Heart right ventricle (tissue), 16 donors: Measurements from ENCODE around the gene CEMP1. TPM values are rescaled to one million over a fixed set of nuclear protein-coding genes. Genes with fewer than 3 reads are reported as not detected.

Experiments used
- ATAC-seq, 8 donors: fragments of 200-7000 bp; cut with Tn5 transposase; one replicate each; pipeline ENCODE4 v1.9.1; 2020; ENCODE audit warnings: mild to moderate bottlenecking in 8 of 8, moderate library complexity in 8 of 8, moderate number of reproducible peaks in 1 of 8
- DNase-seq, 2 donors: peaks; one replicate each; pipeline ENCODE4 v3.0.0-alpha.2; 2020
- H3K27ac ChIP-seq, 10 donors: fragments of 200-600 bp; sonication (generic) in 2 of 10; one replicate each; pipeline versions ENCODE4 v1.5.0 to v1.8.0; 2020 to 2022; ENCODE audit warnings: mild to moderate bottlenecking in 3 of 10
- H3K27me3 ChIP-seq, 7 donors: fragments of 200-600 bp; one replicate each; pipeline ENCODE4 v1.8.0; 2021 to 2022; ENCODE audit warnings: mild to moderate bottlenecking in 2 of 7
- H3K36me3 ChIP-seq, 9 donors: fragments of 200-600 bp; sonication (generic) in 1 of 9; one replicate each; pipeline versions ENCODE4 v1.5.0 to v1.8.0; 2020 to 2022; ENCODE audit warnings: mild to moderate bottlenecking in 2 of 9
- H3K4me1 ChIP-seq, 9 donors: fragments of 200-600 bp; sonication (generic) in 1 of 9; one replicate each; pipeline versions ENCODE4 v1.5.0 to v1.8.0; 2020 to 2022; ENCODE audit warnings: mild to moderate bottlenecking in 4 of 9
- H3K4me3 ChIP-seq, 10 donors: fragments of 200-600 bp; sonication (generic) in 2 of 10; one replicate each; pipeline versions ENCODE4 v1.5.0 to v1.8.0; 2020 to 2022; ENCODE audit warnings: mild to moderate bottlenecking in 7 of 10, moderate library complexity in 2 of 10
- H3K9me3 ChIP-seq, 11 donors: fragments of 200-600 bp in 10 of 11; sonication (generic) in 2 of 11; one replicate each; pipeline versions ENCODE4 v1.5.0 to v1.8.0; 2013 to 2022; ENCODE audit warnings: mild to moderate bottlenecking in 2 of 11, control low read depth in 1 of 11, moderate library complexity in 1 of 11
- CTCF ChIP-seq, 9 donors: fragments of 200-600 bp; sonication (generic) in 2 of 9; IDR thresholded peaks; one replicate each; pipeline versions ENCODE4 v1.5.0 to v1.8.0; 2021 to 2022; ENCODE audit warnings: antibody characterized with exemption in 9 of 9, mild to moderate bottlenecking in 5 of 9, moderate library complexity in 1 of 9
- WGBS, 2 donors: extraction: QIAGEN DNeasy Blood & Tissue Kit; methylation state at CpG; one replicate each; pipeline ENCODE4 v1.1.7; 2013; ENCODE audit warnings: inconsistent platforms in 1 of 2; 5-methylcytosine and 5-hydroxymethylcytosine counted together
- intact Hi-C, 10 donors: fragments of 100-400 bp; cut with DNase I; formaldehyde crosslinking; loops; one replicate each; pipeline versions ENCODE4 v1.11.1 to v1.14.2; 2022
- polyA plus RNA-seq, 2 donors: library from polyadenylated mRNA; stranded (reverse); fragments of 200-250 nt; gene quantifications; one replicate each; pipeline ENCODE4 v1.2.3, GENCODE V29; 2013
- total RNA-seq, 10 donors: library from RNA; stranded (reverse); fragmentation: NEBNext Ultra II Directional in 3 of 10; extraction: Animal tissue kit (Norgen Biotek cat#: 25700) in 3 of 10; gene quantifications; one replicate each; pipeline versions ENCODE4 v1.2.1 to v1.2.4, GENCODE V29; 2021 to 2023
- donor health status: Arrhythmogenic right ventricular cardiomyopathy.
- donor health status: ischemic (EF 13 %, LVEDD 7.1; RV severe dilation, severe dysfunction).
- donor health status: healthy with polysubstance abuse.
- donor health status: DM: no; HTN: yes; CAD: no.
- donor health status: DM: no; HTN: no; CAD: no.
- donor health status: ischemic (EF 25% LVEDD 6.9; RV normal size, moderate dysfunction).
- donor health status: ischemic (EF 25% LVEDD 5.7; RV mildly dilated, moderate dysfunction).
- donor health status: healthy.
- donor health status: DM: yes; HTN: yes; CAD: no.
- donor health status: Ischemic cardiomyopathy.
- donor health status: ischemic (EF 35%, LVEDD 5.7; RV mildly dilated, moderate dysfunction).
- donor health status: nonischemic (EF 11% LVEDD 7.7; RV severe dilation, severe dysfunction).
- donor health status: DM: yes; HTN: yes; CAD: no.
- donor health status: PGD.
- donor health status: ischemic (EF 29% LVEDD 5.4; RV normal size, mild dysfunction).
- donor health status: nonischemic (EF 23%, LVEDD 6.1; RV moderate dilation, normal function).

The CEMP1 gene
- total and polyA plus RNA-seq, 12 donors = 0.20 to 0.44 TPM; not detected in 10

GRCh38 chr16:2495041-2495440 is 36.2 kb downstream of the CEMP1 start:
- Histone ChIP-seq H3K27me3 (no peaks in the 10 kb centered on the region), H3K27ac (no peak overlapping the region), H3K4me1 (peaks cover 21 to 32% (median 29%) of the 10 kb centered on the region in 9 donors), H3K9me3 (no peaks in the 10 kb centered on the region), H3K36me3 (peaks cover 0 to 31% (median 0%) of the 10 kb centered on the region in 9 donors), H3K4me3 (no peak overlapping the region)
- WGBS, 2 donors = 98 to 99% methylated on average over 5 of the region's 5 CpGs
- intact Hi-C loops = loop anchor here in 5 of 10 donors (5.0 kb wide), 2 partner anchors 68 to 153 kb away; partner anchors contain the start of genes CCNF (in 4 of the 5) and ABCA3 (in 2 of the 5)
- no peak for DNase-seq
- no peak for ATAC-seq
- no peak for TF ChIP-seq CTCF (IDR thresholded peaks at IDR 0.05)

DNA sequence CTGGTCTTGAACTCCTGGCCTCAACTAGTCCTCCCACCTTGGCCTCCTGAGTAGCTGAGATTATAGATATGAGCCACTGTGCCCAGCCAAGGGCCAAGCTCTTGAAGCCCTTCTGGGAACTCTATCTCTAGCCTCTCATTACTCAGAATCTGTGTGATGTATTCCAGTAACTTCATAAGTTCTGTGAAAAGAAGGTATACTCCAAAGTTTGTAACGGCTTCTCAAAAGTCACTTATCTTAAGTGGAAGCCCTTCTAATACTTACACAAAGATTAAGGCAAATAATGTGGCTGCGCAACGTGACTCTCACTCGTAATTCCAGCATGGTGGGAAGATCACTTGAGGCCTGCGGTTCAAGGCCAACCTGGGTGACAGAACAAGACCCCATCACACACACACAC is 36.6 kb downstream of the CEMP1 start:
- Histone ChIP-seq H3K4me3 (no peak overlapping the region), H3K36me3 (peaks cover 0 to 30% (median 0%) of the 10 kb centered on the region in 9 donors), H3K27me3 (no peaks in the 10 kb centered on the region), H3K27ac (no peak overlapping the region), H3K9me3 (no peaks in the 10 kb centered on the region), H3K4me1 (peaks cover 21 to 31% (median 28%) of the 10 kb centered on the region in 9 donors)
- DNase-seq (no peak), ATAC-seq (no peak)
- intact Hi-C loops = loop anchor here in 5 of 10 donors (5.0 kb wide), 2 partner anchors 67 to 152 kb away; partner anchors contain the start of genes CCNF (in 4 of the 5) and ABCA3 (in 2 of the 5)
- no peak for TF ChIP-seq CTCF (IDR thresholded peaks at IDR 0.05)
- 70 to 84% methylated on average over 5 of the region's 5 CpGs for WGBS, 2 donors

GRCh38 chr16:2493605-2494004 is 37.6 kb downstream of the CEMP1 start:
- Histone ChIP-seq H3K36me3 (peaks cover 0 to 24% (median 0%) of the 10 kb centered on the region in 9 donors), H3K9me3 (no peaks in the 10 kb centered on the region), H3K4me3 (no peak overlapping the region), H3K27ac (no peak overlapping the region), H3K4me1 (peaks cover 17 to 21% (median 20%) of the 10 kb centered on the region in 9 donors), H3K27me3 (no peaks in the 10 kb centered on the region)
- intact Hi-C loops = no loop called here
- DNase-seq = no peak
- WGBS, 2 donors = 95 to 96% methylated on average over 6 of the region's 6 CpGs
- TF ChIP-seq CTCF (IDR thresholded peaks at IDR 0.05) = no peak
- ATAC-seq = no peak

GRCh38 chr16:2492292-2492691 is 38.9 kb downstream of the CEMP1 start:
- H3K4me3 ChIP-seq = no peak overlapping the region
- no peaks in the 10 kb centered on the region for H3K9me3 ChIP-seq
- H3K36me3 ChIP-seq = peaks cover 0 to 18% (median 0%) of the 10 kb centered on the region in 9 donors
- intact Hi-C loops = no loop called here
- no peak overlapping the region for H3K27ac ChIP-seq
- peaks cover 4 to 16% (median 7%) of the 10 kb centered on the region in 9 donors for H3K4me1 ChIP-seq
- no peak for TF ChIP-seq CTCF (IDR thresholded peaks at IDR 0.05)
- no peak for ATAC-seq
- no peaks in the 10 kb centered on the region for H3K27me3 ChIP-seq
- WGBS, 2 donors = 95% methylated on average over 13 of the region's 13 CpGs
- no peak for DNase-seq
